ENCODE results near the gene CEBPA. TPM values are rescaled to one million over a fixed set of nuclear protein-coding genes. Genes with fewer than 3 reads are reported as not detected.

CEBPA gene
- total RNA-seq, 1 donor from 2014 or later = 22.2 TPM

DNA sequence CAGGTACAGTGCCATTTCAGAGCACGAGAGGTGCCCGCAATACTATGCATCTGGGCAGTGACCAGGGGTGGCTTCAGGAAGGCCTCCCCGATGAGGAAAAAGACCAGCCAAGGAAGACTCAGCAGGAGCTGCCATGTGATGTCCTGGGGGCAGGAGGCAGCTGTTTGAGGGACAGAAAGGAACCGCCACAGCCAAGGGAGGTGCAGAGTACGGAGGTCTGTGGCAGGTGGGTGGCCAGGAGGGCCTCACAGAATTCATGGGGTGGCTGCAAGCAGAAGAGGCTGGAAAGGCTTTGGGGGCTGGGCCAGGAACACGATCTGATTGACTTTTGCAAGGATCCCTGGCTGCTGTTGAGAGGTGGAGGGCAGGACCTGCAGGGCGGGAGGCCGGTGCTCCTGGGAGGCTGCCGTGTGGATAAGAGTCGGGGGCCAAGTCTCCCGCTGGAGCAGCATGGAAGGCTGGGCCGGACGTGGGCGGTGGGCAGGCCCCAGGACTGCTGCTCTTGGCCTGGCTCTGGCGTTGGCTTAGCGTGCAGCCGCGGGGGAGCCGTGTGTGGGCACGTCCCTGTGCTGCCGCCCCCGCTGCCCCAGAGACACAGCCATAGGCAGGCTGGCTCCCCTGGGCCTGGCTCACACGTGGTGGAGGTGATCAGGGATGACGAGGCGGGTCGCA, 29.1 kb downstream of the CEBPA start:
- no peak for DNase-seq (ENCODE audit: low spot score)

DNA sequence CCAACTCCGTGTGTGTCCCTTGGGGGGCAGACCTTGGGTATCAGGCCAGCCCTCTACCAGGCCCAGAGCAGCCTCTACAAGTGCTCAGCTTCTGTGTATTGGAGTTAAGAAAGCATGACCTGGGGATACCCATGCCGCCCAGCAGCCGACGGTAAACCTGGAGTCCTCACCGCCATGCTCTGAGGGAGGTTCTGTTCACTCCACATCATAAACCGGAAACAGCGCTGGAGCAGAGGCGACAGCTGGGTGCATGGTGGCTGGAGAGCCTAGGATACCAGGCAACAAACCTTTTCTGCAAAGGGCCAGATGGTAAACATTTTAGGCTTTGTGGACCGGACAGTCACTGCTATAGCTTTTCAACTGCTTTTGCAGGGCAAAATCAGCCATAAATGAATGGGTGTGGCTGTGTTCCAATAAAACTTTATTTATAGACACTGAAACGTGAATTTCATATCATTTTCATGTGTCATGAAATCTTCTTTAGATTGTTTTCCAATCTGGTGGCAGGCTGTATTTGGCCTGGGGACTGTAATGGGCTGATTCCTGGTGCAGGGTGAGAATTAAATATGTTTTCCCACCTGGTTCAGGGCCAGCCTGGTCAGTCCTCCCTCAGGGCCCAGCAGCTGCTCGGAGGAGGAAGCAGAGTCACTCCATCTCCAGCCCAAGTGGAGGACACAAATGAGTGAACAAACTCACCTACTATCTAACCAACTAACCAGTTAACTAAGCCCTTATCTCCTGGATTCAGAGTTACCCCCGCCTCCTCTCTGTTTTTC, 30.9 kb downstream of the CEBPA start:
- no peak for DNase-seq (ENCODE audit: low spot score)

DNA sequence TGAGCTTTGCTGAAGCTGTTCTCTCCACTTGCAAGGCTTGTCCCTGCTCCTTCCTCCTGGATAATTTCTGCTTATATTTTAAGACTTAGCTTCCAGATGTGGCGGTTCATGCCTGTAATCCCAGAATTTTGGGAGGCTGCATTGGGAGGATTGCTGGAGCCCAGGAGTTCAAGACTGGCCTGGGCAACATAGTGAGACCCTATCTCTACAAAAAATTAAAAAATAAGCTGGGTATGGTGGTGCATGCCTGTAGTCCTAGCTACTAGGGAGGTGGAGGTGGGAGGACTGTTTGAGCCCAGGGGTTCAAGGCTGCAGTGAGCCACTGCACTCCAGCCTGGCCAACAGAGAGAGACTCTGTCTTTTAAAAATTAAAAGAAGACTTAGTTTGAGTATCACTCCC, 31.6 kb downstream of the CEBPA start:
- no peak for DNase-seq (ENCODE audit: low spot score)

DNA sequence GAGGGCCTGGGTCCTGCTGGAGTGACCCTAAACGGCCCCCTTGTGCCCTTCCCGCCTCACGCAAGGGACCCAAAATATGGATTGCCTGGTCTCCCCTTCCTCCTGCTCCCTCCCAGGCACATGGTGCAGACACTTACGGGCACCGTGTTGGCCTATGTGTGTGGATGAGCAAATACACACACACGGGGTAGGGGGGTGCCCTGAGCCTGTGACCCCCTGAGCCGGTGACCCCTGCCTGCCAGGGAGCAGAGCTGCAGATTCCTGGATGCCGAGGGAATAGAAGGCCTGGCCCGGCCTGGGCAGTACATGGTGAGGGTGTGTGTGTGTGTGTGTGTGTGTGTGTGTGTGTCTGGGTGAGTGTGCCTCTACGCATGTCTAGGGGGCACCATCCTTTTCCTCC, 33.3 kb downstream of the CEBPA start:
- no peak for DNase-seq (ENCODE audit: low spot score)

DNA sequence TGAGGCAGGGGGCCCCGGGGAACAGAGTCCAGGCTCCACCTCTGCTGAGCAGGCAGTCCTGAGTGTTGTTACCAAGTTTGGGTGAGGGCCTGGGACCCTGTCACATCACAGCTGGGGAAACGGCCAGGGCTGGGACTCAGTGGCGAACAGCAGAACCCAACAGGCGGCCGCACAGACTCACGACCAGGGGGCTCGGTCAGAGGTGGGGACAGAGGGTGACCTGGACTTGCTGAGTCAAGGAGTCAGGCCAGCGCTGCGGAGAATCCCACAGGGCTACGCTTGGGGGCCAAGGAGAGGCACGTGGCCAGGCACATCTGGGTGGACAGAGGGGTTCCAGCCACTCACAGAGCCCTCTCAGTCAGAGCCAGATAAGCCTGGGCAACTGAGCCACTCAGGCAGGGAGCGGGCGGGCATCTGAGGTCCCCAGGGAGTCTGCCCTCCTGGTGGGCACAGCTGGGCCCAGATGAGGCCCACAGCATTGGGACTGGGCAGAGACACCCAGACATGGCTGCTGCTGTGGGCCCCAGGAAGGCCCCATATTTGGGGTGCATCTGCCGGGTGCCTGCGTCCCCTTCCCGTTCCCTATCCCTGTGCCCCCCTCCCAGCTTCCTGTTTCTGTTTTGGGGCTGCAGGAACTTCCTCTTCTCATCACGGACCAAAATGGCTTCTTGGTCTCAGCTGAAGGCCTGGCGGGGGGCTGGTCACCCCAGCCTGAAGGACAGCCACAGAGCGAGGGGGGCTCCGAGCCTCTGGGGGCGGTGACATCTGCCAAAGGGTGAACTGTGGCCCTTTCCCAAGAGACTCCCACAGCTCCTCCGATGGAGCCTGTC, 34.0 kb downstream of the CEBPA start:
- DNase-seq (ENCODE audit: low spot score) = no peak

DNA sequence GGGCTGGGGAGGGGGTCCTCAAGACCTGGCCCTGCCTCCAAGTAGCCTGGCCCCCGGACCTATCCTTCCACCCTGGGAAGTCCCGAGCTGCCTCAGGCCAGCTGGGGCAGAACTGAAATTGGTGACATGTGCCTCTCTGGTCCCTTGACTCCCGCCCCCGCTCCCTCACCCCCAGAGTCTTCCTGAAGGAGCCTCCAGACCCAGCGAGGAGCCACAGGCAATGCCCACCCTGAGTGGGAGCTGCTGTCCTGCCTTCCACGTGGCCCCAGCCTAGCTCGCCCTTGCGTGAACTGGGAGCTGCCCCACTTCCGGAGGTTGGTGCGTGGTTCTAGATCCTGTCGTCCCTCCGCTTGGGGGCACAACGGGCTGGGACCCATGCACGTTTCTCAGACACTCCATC, 34.6 kb downstream of the CEBPA start:
- DNase-seq (ENCODE audit: low spot score) = no peak

- DNase-seq (ENCODE audit: low spot score) = no peak
Measured at GRCh38 chr19:33266974-33267484, 35.3 kb downstream of the CEBPA start.

- DNase-seq (ENCODE audit: low spot score) = no peak
Measured at GRCh38 chr19:33264881-33265445, 37.4 kb downstream of the CEBPA start.

GRCh38 chr19:33263325-33264023, 38.9 kb downstream of the CEBPA start:
- DNase-seq (ENCODE audit: low spot score) = no peak

GRCh38 chr19:33261511-33262189, 40.7 kb downstream of the CEBPA start:
- no peak for DNase-seq (ENCODE audit: low spot score)

DNA sequence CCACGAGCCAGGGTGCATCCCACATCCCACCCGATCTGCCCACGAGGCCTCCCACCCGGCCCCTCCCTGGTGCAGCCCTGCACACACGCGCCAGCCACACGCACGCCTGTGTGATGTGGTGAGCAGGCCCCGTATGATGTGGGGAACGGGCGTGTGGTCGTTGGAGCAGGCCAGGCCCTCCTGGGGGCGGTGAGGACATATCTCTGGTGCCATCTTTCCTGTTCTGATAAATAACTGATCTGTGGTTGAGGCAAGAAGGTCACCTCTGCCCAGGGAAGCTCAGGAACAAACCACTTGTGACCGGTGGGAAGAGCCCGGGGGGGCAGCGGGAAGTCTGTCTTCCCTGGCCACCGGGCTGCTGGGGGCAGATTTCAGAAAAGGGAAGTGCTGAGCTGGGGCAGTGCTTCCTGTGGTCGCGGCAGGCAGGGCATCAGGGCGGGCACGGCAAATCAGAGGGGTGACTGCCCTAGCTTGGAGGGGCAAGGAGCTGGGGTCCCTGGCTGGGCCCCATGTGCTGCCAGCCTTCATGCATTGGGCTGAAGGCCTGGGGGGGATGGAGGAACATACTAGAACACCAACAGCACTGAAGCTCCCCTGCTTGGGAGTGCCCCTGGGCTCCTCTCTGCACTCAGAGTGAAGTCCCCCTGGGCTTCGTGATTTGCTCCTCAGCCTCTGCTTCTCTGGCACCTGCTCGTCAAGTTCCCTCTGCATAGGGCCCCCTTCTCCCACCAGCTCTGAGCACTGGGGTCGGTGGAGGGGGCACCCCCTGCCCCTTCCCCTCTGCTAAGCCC, 41.5 kb downstream of the CEBPA start:
- DNase-seq (ENCODE audit: low spot score) = no peak

DNA sequence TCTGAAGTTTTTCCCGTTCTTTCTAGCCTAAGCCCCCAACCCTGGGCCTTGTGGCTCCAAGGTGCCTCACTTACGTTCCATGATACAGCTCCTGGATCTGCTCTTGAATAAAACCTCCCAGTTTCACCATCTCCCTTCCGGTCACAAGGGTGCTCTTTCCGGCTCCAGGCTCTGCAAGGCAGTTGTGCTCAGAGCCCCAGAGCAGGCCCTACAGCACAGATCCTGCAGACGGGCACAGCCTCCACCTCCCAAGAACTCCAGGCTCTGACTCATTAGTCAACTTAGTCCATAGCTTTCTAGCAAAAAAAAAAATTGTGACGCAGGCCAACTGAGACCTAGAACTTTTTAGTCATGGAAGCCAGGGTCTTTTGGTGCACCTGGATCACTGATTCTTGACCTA, 42.8 kb downstream of the CEBPA start:
- DNase-seq (ENCODE audit: low spot score) = no peak

GRCh38 chr19:33257828-33258227, 44.5 kb downstream of the CEBPA start:
- no peak for DNase-seq (ENCODE audit: low spot score)

DNA sequence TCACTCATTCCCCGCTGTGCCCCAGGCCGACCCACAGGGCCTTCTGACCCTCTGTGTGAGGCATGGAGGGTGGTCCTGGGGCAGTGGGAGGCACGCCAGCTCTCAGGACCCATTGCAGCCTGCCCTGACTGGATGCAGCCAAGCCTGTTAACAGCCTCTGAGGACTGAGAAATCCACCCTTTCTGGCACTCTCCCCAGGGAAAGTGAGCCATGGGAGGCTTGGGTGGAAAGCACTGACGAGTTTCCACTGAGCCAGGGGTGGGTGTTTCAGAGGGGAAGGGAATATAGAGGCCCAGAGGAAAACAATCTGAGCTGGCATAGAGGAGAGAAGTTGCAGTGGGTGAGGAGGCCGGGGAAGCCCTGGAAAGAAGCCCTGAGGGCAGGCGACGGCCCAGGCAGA, 46.1 kb downstream of the CEBPA start:
- no peak for DNase-seq (ENCODE audit: low spot score)

DNA sequence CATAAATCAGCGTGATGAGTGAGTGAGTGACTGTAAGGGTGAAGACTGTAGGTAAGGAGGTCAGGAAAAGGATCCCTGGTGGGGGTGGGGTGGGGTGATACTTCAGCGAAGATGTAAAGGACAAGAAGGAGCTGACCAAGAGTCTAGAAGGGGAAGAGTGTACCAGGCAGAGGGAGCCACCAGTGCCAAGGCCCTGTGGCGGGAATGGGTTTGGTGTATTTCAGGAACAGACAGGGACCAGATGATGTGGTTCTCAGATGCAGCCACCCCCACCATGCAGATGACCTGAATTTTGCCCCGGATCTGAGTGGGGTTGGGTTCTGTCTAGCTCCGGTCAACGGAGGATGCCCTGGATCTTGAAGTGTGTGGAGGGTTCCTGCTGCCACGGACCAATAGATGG, 46.6 kb downstream of the CEBPA start:
- DNase-seq (ENCODE audit: low spot score) = no peak

GRCh38 chr19:33254245-33254824, 48.0 kb downstream of the CEBPA start:
- no peak for DNase-seq (ENCODE audit: low spot score)

DNA sequence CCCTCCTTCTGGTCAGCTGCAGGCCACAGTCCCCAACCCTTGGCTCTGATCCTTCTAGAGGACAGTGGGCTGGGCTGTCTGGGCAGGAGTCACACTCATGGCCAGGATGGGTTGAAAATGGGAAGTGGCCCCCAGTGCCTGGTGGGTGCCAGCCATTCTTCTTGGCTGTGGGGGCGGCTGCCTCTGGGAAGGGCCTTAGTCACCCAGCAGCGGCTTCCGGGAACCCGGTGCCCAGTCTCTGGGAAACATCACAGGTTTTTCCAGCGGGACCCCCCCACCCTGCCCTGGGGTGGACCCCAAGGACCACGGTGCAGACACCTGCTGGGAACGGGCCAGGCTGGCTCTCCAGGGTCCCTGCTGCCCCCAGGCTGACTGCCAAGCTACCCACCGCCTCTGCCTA, 49.4 kb downstream of the CEBPA start:
- no peak for DNase-seq (ENCODE audit: low spot score)

DNA sequence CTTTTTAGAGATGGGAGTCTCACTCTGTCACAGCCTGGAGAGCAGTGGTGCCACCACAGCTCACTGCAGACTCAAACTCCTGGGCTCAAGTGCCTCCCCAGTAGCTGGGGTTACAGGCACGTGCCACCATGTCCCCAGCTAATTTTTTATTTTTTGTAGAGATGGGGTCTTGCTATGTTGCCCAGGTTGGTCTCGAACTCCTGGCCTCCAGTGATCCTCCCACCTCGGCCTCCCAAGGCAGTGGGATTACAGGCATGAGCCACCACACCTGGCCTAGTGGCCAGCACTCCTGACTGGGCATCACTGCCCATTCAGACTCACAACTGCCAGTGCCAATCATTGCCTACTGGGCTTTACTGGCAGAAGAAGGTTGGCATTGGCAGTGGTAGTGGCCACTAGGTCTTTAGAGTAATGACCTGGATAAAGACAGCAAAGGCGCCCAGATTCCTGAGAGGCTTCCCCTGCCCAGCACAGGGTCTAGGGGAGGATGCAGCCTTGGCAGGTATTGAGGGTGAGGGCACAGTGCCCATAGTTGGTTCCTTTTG, 49.8 kb downstream of the CEBPA start:
- DNase-seq (ENCODE audit: low spot score) = no peak

- DNase-seq (ENCODE audit: low spot score) = no peak
Measured at GRCh38 chr19:33251526-33252090, 50.7 kb downstream of the CEBPA start.

Data from mucosa of gallbladder (tissue), 1 donor.